ENCODE measurements around the gene KIF26B.
"Not testable (repeated sequence)": the region's sequence is repeated elsewhere in the genome, so short reads cannot be mapped to it uniquely, and the experiment has no call there.

The KIF26B gene

GRCh38 chr1:245694753-245695195 is 540.0 kb downstream of the KIF26B start:
- no peak for DNase-seq (ENCODE audit: low read depth in 2 of 2)

GRCh38 chr1:245695211-245695610 is 540.4 kb downstream of the KIF26B start:
- no peak for DNase-seq (ENCODE audit: low read depth in 2 of 2)

GRCh38 chr1:245695701-245696100 is 540.9 kb downstream of the KIF26B start:
- not testable (repeated sequence) for DNase-seq (ENCODE audit: low read depth in 2 of 2)

- no peak for DNase-seq (ENCODE audit: low read depth in 2 of 2)
These were observed 543.3 kb downstream of the KIF26B start for GRCh38 chr1:245698116-245698515.

GRCh38 chr1:245698860-245699259 is 544.1 kb downstream of the KIF26B start:
- no peak for DNase-seq (ENCODE audit: low read depth in 2 of 2)

- no peak for DNase-seq (ENCODE audit: low read depth in 2 of 2)
These were observed 545.8 kb downstream of the KIF26B start for GRCh38 chr1:245700631-245701030.

GRCh38 chr1:245701631-245702030 is 546.8 kb downstream of the KIF26B start:
- no peak for DNase-seq (ENCODE audit: low read depth in 2 of 2)

- no peak for DNase-seq (ENCODE audit: low read depth in 2 of 2)
These were observed 547.6 kb downstream of the KIF26B start for GRCh38 chr1:245702346-245702745.

GRCh38 chr1:245704341-245704740 is 549.6 kb downstream of the KIF26B start:
- DNase-seq (ENCODE audit: low read depth in 2 of 2): no peak

GRCh38 chr1:245704765-245705164 is 550.0 kb downstream of the KIF26B start:
- no peak for DNase-seq (ENCODE audit: low read depth in 2 of 2)

- no peak for DNase-seq (ENCODE audit: low read depth in 2 of 2)
These were observed 553.2 kb downstream of the KIF26B start for GRCh38 chr1:245707941-245708340.

GRCh38 chr1:245710961-245711903 is 556.4 kb downstream of the KIF26B start:
- no peak for DNase-seq (ENCODE audit: low read depth in 2 of 2)

GRCh38 chr1:245714027-245714426 is 559.2 kb downstream of the KIF26B start:
- DNase-seq (ENCODE audit: low read depth in 2 of 2): not testable (repeated sequence)

GRCh38 chr1:245715291-245715701 is 560.5 kb downstream of the KIF26B start:
- no peak for DNase-seq (ENCODE audit: low read depth in 2 of 2)

- no peak for DNase-seq (ENCODE audit: low read depth in 2 of 2)
These were observed 561.2 kb downstream of the KIF26B start for GRCh38 chr1:245715970-245716369.

GRCh38 chr1:245716561-245716960 is 561.8 kb downstream of the KIF26B start:
- DNase-seq (ENCODE audit: low read depth in 2 of 2): no peak

- DNase-seq (ENCODE audit: low read depth in 2 of 2): no peak
These were observed 562.8 kb downstream of the KIF26B start for GRCh38 chr1:245717611-245718010.

- DNase-seq (ENCODE audit: low read depth in 2 of 2): no peak
These were observed 563.3 kb downstream of the KIF26B start for GRCh38 chr1:245718123-245718522.

GRCh38 chr1:245718951-245719350 is 564.2 kb downstream of the KIF26B start:
- DNase-seq (ENCODE audit: low read depth in 2 of 2): no peak

GRCh38 chr1:245721488-245721887 is 566.7 kb downstream of the KIF26B start:
- DNase-seq (ENCODE audit: low read depth in 2 of 2): no peak

- DNase-seq (ENCODE audit: low read depth in 2 of 2): not testable (repeated sequence)
These were observed 573.2 kb downstream of the KIF26B start for GRCh38 chr1:245728035-245728434.

- DNase-seq (ENCODE audit: low read depth in 2 of 2): no peak
These were observed 576.0 kb downstream of the KIF26B start for GRCh38 chr1:245730801-245731200.

- DNase-seq (ENCODE audit: low read depth in 2 of 2): not testable (repeated sequence)
These were observed 585.6 kb downstream of the KIF26B start for GRCh38 chr1:245740336-245740735.

Data from stimulated activated CD8-positive, alpha-beta memory T cell treated with anti-CD3 and anti-CD28 coated beads, Interleukin-7, amount 100 ng/mL, for 1 hour (primary cell).